LHCN-M2 (cell line): ENCODE measurements around the gene TRMO. TPM values are rescaled to one million over a fixed set of nuclear protein-coding genes. Genes with fewer than 3 reads are reported as not detected.
"Not testable (repeated sequence)": the region's sequence is repeated elsewhere in the genome, so short reads cannot be mapped to it uniquely, and the experiment has no call there.

ENCODE experiments used
- DNase-seq: peaks from one replicate; pipeline ENCODE4 v3.0.0-alpha.2; 2012; ENCODE audit warnings: low read depth
- polyA plus RNA-seq: library from polyadenylated mRNA; unstranded; fragments of >200 nt; gene quantifications from one replicate; pipeline ENCODE4 v1.2.1, GENCODE V29; 2012; ENCODE audit warnings: missing spikeins
- total RNA-seq: library from RNA; depleted of rRNA; stranded (reverse); fragments of >200 nt; gene quantifications from 2 replicates; pipeline ENCODE4 v1.2.3, GENCODE V29; 2014; rRNA removed

The TRMO gene, protein sequence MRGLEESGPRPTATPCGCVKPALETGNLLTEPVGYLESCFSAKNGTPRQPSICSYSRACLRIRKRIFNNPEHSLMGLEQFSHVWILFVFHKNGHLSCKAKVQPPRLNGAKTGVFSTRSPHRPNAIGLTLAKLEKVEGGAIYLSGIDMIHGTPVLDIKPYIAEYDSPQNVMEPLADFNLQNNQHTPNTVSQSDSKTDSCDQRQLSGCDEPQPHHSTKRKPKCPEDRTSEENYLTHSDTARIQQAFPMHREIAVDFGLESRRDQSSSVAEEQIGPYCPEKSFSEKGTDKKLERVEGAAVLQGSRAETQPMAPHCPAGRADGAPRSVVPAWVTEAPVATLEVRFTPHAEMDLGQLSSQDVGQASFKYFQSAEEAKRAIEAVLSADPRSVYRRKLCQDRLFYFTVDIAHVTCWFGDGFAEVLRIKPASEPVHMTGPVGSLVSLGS
- 18.1 and 19.1 TPM in 2 replicates for total RNA-seq
- polyA plus RNA-seq = 7.8 TPM

DNA sequence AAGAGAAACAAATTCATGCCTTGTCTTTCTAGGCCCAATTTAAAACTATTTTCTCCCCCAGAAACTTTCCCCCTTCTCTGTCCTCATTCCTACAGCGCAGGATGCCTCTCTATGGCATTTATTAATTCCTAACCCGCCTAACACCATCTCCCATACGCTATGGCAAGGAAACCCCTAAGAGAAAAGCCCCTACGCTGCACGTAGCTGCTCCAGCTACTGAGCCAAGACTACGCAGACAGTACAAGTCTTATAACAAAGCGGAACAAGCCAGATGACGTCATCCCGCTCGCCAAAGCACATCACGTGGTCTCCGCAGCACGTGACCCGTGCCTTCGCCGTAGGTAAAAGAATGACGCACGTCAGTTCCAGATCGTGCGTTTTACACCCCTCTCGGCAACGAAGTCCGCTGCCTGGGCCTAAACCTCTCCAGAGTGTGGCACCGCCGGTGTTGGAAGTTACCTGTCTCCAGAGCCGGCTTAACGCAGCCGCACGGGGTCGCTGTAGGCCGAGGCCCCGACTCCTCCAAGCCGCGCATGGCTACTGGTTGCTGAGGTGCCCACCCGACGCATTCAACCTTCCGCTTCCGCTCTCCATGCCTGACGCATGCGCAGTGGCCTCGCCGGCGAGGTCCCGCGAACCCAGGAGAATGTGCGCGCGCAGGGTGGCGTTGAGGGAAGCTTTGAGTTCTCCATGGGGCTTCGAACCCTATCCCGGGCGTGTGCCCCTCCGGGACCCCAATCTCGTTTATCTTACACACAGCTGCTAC is at the start of gene TRMO:
Gene TRMO, minus strand, starts transcription at position 542 of the 766 bp plus-strand sequence. Its CDS starts 7 bp downstream, at position 535.
- peak; percentile 97 for DNase-seq

DNA sequence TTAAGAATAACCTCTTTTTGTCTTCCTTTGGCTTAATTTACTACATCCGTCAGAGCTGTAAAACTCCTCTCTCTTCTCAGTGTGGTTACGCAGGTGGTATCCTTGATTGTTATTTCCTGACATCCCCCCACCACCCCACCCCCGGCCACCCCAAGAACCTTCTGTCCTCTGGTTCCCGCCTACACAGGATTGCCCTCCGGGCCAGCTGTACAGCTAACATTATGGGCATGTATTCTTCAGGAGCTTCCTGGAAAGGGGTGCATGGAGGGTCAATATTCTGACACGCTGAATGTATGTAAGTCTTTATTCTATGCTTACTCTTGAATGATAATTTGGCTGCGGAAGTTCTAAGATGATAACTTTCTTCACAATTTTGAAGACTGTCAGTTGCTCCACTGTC is 47.9 kb upstream of the TRMO start:
- DNase-seq = no peak

DNA sequence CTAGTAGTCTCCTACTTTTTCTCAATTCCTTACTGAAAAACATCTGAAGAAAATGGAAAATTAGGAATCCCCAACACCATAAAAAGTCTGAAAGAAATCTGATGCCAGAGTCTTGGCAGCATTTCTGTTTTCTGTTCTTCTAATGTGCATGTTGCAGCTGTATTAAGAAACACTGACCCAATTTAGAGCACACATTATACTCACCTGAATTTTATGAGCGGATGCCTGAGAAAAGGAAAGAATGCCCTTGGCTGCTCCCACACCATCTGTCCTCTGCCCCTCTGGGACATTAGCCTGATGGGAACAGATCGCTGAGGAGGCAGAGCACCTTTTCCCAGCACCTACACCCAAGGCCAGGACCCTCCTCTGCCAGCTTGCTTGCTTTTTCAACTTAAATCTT is 46.7 kb upstream of the TRMO start:
- DNase-seq = no peak

DNA sequence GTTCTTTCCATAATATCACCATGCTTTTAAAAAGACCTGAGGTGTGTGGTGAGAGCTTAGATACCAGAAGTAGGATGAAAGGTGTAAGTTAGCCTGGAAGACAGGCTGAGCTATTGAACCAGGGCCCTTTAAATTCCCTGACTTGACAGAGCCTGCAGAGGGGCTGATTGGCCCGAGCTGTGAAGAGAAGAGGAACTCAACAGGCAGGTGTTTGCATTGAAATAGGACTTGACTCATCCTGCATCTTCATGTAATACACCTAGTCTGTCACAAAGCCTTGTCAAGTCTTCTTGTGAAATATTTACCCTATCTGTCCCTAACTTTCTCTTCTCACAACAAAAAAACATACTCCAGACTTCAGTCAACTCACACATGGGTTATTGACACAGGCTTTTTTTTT is 44.2 kb upstream of the TRMO start:
- DNase-seq = no peak

DNA sequence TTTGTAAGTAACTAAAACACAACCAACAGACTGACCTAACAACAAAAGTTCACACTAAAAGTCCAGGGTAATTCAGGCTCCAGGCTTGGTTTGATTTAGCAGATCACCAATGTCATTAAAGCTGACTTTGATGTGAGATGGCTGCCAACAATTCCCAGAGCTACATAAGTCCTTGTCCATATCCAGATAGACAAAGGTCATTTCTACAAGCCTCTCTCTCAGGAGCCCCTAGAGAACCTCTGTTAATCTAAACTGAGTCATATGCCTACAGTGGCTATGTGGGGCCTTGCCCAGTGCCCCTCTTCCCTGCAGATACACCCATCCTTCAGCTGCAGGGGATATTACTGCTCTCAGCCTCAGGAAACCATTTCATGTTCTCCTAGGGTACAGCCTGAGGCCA is 42.6 kb upstream of the TRMO start:
- DNase-seq = no peak

DNA sequence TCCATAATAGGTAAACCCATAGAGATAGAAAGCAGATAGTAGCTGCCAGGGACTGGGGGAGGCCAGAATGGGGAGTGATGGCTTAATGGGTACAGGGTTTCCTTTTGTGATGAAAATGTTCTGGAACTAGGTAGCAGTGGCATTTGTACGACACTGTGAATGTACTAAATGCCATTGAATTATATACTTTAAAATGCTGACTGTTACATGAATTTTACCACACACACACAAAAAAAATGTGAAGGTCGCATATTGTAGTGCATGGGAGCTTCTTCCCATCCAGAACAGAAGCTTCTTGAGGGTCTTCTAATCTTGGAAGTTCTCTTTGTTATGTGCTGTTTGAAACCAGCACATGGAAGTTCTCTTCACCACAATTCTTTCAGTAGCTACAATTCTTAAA is 40.9 kb upstream of the TRMO start:
- no peak for DNase-seq

DNA sequence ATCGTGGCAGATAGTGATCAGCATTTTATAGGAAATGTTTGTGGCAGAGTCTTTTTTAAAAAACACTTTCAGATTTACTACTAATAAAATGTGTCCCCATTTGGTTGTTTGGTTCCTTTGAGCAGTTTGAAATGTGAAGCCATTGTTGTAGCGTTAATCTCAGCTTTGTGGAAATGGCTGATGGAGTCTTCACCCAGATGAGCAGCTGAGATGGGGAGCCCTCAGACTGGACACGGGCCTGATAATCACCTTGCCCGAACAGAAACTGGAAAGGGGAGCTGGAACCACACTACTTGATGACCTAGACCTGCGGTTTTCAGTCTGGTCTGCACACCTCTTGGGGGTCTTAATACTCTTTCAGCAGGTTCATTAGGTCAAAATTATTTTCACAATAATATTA is 40.3 kb upstream of the TRMO start:
- DNase-seq = no peak

DNA sequence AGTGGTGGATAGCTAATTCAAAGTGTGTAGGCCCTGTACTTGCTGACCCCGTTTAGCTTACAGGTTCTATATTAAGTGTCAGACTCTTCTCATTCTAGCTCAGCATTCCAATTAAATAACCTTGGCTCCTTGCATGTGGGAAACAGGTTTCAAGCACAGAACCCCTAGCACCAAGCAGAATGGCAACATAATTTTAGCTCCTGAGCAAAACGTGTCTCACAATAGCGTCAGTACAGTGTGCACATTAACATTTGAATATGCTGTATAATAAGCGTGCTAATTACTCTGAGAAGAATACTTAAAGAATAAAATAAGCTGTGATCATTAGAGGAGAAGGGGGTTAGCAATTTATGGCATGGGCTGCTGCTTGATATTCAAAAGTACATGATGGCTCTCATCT is 39.8 kb upstream of the TRMO start:
- DNase-seq = no peak

DNA sequence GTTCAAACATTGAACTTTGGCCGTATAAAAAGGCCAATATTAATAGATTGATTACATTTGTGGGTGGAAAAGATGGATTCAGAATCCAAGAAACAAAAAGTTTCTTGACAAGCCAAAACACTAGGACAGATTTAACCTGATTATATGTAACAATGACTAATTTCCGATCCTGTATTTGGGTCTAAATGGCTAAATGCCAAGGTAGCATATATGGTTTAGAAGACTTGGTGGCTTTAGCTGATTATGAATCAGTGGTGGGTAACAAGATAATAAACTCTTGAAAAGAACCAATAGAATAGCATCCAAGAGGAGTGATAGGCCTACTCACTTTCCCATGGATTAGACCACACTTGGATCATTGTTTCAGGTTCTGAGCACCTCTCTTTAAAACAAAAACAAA is 39.1 kb upstream of the TRMO start:
- DNase-seq = no peak

DNA sequence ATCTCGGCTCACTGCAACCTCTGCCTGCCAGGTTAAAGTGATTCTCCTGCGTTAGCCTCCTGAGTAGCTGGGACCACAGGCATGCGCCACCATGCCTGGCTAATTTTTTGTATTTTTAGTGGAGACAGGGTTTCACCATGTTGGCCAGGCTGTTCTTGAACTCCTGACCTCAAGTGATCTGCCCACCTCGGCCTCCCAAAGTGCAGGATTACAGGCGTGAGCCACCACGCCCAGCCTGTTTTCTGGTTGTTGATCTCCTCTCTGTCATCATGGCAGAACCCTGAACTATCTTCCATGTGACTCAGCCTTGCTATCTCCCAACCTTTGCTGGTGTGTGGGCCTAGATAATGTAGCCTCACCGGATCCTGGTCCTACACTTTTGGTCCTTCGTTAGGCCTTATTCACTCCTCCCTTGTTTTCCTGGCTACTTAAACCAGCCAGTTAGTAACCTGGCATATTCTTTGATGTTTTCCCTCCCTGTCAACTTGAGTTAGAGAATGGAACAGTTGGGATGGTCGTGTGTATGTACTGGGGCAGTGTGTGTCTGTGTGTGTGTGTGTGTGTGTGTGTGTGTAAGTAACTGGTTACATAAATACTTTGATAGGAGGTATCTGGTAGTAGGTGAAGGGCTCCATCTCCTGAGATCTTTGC is 38.5 kb upstream of the TRMO start:
- not testable (repeated sequence) for DNase-seq

DNA sequence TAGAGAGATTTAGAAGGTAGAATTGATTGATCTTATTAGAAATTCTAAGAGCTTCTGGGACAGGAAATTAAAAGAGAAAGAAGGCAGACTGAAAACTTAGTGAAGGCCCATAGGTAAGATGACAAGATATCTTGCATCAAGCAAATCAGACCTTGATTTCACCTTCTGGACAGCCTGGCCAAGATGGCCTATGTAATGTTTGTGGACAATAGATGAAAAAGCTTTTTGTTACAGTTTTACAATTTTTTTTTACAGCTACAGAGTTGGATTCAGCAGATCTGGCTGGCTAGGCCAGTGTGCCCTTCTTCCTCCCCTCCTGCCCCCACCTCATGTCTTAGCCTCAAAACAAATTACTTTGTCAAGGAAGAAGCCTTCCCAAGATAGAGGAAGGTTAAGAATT is 37.3 kb upstream of the TRMO start:
- DNase-seq = no peak

DNA sequence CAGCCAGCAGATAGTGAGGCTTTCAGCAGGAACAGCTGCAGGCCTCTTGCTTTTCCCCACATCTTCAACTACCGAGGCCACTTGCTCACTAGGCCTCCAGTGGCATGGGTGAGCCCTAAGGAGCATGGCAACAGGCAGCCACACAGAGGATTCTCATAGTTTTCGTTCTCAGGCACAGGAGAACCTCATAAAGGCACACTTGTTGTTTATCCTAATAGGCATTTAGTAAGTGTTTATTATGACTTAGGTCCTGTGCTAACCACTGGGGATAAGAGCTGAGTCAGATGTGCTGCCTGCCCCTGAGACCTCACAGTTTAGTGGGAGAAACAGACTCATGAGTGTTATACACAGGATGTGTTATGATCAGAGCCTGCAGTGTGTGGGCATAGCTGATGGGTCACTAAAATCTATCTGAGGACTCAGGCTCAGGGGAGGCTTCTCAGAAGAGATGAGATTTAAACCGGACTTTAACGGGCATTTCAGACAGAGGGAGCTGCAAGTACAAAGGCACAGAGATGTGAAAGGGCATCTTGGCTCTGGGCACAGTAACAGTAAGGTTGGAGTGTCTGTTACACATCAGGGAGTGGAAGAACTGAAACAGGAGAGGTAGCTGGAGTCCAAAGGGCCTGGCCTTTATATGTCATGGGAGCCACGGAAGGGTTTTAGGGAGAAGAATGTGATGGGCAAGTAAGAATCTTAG is 36.7 kb upstream of the TRMO start:
- peak; percentile 68 for DNase-seq

DNA sequence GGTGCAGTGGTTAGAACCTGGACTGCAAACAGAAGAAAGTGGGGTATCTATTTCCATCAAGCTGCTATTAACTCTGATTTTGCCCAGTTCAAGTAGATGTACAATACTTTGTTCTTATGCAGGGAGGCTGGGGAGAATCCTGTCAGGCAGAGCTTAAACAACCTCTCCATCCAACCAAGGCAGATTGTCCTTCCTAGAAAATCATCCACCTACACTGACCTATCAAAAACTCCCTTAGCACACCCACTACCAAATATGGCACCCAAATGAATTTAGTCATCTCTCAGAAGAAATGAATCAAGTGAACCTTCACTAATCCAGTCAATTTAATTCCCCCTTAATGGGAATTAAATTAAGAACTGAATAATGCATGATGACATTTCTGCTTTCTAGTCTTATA is 34.0 kb upstream of the TRMO start:
- DNase-seq = no peak

DNA sequence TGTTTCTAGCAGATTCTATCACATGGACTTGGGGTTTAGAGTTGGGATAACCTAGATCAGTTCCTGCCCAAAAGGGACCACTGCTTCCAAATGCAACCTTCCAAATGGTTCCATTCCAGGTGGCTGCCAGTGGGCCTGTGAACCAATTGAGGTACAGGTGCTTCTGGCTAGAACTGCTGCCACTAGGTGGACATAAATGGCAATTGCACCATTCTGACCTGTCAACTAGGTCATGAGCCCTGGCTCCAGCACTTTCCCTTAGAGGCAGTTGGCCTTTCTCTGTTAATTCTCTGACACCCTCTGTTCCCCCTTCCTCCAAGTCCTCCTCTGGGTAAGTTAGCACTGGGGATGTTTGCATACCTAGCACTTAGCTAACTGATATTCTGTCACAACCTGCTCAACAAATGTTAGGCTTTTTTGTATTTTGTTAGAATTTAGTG is 32.3 kb upstream of the TRMO start:
- DNase-seq = peak; percentile 8

DNA sequence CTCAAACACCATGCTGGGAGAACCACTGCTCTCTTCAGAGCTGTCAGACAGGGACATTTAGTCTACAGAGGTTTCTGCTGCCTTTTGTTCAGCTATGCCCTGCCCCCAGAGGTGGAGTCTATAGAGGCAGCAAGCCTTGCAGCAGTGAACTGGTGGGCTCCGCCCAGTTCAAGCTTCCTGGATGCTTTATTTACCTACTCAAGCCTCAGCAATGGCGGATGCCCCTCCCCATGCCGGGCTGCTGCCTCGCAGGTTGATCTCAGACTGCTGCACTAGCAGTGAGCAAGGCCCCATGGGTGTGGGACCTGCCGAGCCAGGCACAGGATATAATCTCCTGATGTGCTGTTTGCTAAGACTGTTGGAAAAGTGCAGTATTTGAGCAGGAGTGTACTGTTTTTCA is 28.6 kb upstream of the TRMO start:
- DNase-seq = not testable (repeated sequence)

DNA sequence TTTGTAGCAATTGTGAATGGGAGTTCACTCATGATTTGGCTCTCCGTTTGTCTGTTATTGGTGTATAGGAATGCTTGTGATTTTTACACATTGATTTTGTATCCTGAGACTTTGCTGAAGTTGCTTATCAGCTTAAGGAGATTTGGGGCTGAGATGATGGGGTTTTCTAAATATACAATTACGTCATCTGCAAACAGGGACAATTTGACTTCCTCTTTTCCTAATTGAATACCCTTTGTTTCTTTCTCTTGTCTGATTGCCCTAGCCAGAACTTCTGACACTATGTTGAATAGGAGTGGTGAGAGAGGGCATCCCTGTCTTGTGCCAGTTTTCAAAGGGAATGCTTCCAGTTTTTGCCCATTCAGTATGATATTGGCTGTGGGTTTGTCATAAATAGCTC is 24.8 kb upstream of the TRMO start:
- DNase-seq = not testable (repeated sequence)

DNA sequence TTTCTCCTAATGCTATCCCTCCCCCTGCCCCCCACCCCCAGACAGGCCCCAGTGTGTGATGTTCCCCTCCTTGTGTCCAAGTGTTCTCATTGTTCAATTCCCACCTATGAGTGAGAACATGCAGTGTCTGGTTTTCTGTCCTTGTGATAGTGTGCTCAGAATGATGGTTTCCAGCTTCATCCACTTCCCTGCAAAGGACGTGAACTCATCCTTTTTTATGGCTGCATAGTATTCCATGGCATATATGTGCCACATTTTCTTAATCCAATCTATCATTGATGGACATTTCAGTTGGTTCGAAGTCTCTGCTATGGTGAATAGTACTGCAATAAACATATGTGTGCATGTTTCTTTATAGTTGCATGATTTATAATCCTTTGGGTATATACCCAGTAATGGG is 23.2 kb upstream of the TRMO start:
- DNase-seq = not testable (repeated sequence)

DNA sequence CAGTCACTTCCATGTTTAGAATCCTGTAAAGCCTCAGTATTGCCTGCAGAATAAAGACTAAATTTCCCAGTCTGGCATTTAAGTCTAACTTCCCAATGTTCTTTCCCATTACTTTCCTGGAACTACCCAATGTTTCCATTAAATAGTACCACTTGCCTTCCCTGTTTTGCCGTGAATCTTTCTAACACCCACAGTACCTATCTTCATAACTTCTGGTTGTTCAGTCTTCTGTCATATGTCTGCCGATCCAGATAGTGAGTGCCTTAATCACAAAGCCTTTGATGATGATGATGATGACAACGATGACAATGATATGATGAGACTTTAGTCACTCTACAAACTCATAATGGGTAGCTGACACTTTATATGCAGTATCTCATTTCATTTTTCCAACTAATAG is 22.3 kb upstream of the TRMO start:
- no peak for DNase-seq

DNA sequence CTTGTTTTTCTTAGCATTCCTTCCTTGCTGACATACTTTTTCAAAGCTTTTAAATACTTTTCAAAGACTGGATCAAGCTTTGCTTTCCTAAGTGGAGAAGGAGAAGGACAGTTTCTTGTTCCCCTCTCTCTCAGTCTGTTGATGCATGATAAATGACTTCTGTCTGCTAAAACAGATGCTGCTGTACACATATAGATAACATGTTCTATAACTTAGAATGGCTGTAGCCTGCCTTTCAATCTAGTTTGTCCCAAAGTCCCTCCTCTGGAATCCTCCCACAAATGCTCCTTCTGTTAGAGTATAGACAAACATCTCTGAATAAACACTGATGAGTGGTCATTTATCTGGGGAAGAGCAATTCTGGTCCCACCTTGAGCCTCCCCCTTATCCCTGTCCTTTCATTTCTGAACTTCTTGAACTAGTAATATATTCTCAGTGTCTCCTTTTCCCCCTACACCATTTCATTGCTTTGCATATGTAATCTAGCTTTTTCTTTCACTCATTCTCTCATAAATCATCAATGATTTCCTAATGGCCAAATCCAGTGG is 21.1 kb upstream of the TRMO start:
- no peak for DNase-seq

DNA sequence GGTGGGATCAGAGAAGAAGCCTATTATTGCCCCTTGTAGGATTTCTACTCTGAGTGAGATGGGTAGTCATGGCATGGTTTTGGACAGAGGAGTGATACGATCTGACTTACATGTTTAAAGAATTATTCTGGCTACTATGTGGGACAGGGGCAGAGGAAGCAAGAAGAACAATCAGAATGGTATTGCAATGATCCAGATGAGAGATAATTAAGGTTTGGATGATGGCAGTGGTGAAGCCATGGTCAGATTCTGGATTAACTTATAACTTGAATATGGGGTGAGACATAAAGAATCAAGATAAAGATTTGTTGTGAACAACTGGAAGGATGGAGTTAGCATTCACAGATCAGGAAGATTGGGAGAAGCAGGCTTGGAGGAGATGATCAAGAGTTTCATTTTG is 19.0 kb upstream of the TRMO start:
- DNase-seq = no peak

DNA sequence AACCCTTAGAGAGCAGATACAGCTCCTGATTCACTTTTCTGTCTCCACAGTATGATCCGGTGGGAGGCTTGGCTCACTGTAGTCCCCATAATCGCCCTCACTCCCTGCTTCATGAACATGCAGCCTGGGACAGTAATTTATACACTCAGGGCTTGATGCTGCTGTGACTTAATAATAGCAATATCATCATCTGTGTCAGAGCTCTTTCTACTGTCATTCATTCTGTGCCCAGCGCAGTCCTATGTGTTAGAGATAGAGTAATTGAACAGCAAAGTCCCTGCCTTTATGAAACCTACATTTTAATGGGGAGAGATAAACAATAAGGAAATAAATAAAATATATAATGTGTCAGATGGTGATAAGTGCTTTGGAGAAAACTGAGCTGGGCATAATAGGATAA is 18.4 kb upstream of the TRMO start:
- no peak for DNase-seq
